Measurements from ENCODE around the gene TBX2. TPM values are rescaled to one million over a fixed set of nuclear protein-coding genes. Genes with fewer than 3 reads are reported as not detected.

The TBX2 gene
- total RNA-seq, 2 donors from 2014 or later: 0.07 TPM; not detected in 1

DNA sequence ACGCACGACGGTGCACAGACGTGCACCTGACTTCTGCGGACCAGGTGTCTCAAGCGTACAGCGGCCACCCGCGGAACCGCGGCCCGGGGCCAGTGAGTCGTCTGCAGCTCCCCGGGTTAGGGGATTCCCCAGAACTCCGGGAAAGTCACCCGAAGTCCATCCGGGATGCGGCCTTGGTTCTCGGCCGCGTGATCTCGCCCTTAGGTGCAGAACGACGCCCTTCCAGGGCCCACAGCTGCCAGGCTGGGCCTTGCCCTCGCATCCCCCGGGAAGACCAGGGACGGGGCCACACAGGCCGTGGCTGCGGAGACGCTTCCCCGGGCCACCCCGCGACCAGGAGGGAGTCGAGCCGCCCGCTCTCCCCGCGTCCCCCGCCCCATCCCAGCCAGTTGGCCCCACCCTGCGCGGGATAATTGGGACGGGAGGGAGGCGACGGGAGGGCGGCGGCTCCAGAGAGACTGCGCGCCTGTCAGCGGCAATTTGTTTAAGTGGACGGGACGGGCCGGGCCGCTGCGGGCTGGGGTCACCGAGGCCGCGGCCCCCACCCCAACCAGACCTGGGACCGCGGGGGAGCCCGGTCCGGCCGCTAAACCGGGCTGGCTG lies 3.6 kb upstream of the TBX2 start:
- Histone ChIP-seq H3K27me3 (ENCODE audit: control insufficient read depth, insufficient read depth, low read length, poor library complexity, severe bottlenecking) (peaks cover 92% of the 10 kb centered on the region), H3K4me1 (ENCODE audit: control insufficient read depth, insufficient read depth, low read length) (peaks cover 6% of the 10 kb centered on the region), H3K27ac (ENCODE audit: low read depth, low read length) (no peak overlapping the region), H3K4me3 (ENCODE audit: low read length) (no peak overlapping the region), H3K9me3 (ENCODE audit: control insufficient read depth, low read length) (no peaks in the 10 kb centered on the region), H3K36me3 (ENCODE audit: control insufficient read depth, insufficient read depth, low read length) (no peaks in the 10 kb centered on the region), H3K9ac (ENCODE audit: extremely low read depth, low read length, poor library complexity, severe bottlenecking) (no peak overlapping the region)
- Mint-ChIP-seq H3K4me1 (peaks cover 29% of the 10 kb centered on the region), H3K27me3 (ENCODE audit: insufficient read depth) (peaks cover 92% of the 10 kb centered on the region), H3K4me3 (peak overlapping the region; percentile 4), H3K36me3 (ENCODE audit: low read depth) (peaks cover 5% of the 10 kb centered on the region), H3K9me3 (peaks cover 2% of the 10 kb centered on the region), H3K27ac (no peak overlapping the region)
- TF ChIP-seq, protein P1, sequence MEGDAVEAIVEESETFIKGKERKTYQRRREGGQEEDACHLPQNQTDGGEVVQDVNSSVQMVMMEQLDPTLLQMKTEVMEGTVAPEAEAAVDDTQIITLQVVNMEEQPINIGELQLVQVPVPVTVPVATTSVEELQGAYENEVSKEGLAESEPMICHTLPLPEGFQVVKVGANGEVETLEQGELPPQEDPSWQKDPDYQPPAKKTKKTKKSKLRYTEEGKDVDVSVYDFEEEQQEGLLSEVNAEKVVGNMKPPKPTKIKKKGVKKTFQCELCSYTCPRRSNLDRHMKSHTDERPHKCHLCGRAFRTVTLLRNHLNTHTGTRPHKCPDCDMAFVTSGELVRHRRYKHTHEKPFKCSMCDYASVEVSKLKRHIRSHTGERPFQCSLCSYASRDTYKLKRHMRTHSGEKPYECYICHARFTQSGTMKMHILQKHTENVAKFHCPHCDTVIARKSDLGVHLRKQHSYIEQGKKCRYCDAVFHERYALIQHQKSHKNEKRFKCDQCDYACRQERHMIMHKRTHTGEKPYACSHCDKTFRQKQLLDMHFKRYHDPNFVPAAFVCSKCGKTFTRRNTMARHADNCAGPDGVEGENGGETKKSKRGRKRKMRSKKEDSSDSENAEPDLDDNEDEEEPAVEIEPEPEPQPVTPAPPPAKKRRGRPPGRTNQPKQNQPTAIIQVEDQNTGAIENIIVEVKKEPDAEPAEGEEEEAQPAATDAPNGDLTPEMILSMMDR (conservative IDR thresholded peaks at IDR 0.05): no peak
- WGBS, 2 experiments (ENCODE audit: insufficient coverage in 1 of 2, insufficient read length in 1 of 2): 4 to 10% methylated on average over 28 to 63 of the region's 63 CpGs
- DNase-seq: peak; percentile 75

DNA sequence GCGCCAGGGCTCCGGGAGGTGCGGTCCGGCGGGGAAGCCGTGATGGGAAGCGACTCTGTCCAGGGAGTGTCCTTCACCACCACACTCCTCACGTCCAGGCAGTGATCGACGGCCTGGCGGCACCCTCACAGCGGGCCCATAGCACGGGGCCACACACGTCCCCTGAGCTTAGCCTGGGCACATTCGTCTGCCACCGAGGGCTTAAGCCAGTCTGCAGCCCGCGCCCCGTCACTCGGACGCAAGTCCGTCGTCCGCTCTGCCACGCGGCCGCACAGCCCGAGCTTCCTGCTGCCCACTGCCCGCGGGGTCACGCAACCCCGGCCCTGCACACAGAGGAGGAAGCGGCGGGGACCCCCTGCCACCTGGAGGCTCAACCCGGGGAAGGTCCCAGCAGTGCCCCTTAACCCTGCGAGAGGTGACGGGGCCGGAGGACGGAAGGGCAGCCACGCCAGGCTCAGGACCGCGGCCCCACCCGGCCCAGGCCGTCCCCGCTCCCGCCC lies 3.0 kb upstream of the TBX2 start:
- no peak overlapping the region for H3K9ac ChIP-seq (ENCODE audit: extremely low read depth, low read length, poor library complexity, severe bottlenecking)
- Mint-ChIP-seq H3K36me3 (ENCODE audit: low read depth) (peaks cover 5% of the 10 kb centered on the region), H3K27me3 (ENCODE audit: insufficient read depth) (peaks cover 92% of the 10 kb centered on the region), H3K4me3 (no peak overlapping the region), H3K9me3 (peaks cover 2% of the 10 kb centered on the region), H3K27ac (no peak overlapping the region), H3K4me1 (peaks cover 29% of the 10 kb centered on the region)
- DNase-seq: no peak
- no peaks in the 10 kb centered on the region for H3K9me3 ChIP-seq (ENCODE audit: control insufficient read depth, low read length)
- H3K4me3 ChIP-seq (ENCODE audit: low read length): no peak overlapping the region
- TF ChIP-seq, protein P1 (conservative IDR thresholded peaks at IDR 0.05): no peak
- H3K36me3 ChIP-seq (ENCODE audit: control insufficient read depth, insufficient read depth, low read length): no peaks in the 10 kb centered on the region
- no peak overlapping the region for H3K27ac ChIP-seq (ENCODE audit: low read depth, low read length)
- H3K4me1 ChIP-seq (ENCODE audit: control insufficient read depth, insufficient read depth, low read length): peaks cover 6% of the 10 kb centered on the region
- 0 to 5% methylated on average over 11 to 46 of the region's 46 CpGs for WGBS, 2 experiments (ENCODE audit: insufficient coverage in 1 of 2, insufficient read length in 1 of 2)
- peaks cover 92% of the 10 kb centered on the region for H3K27me3 ChIP-seq (ENCODE audit: control insufficient read depth, insufficient read depth, low read length, poor library complexity, severe bottlenecking)

DNA sequence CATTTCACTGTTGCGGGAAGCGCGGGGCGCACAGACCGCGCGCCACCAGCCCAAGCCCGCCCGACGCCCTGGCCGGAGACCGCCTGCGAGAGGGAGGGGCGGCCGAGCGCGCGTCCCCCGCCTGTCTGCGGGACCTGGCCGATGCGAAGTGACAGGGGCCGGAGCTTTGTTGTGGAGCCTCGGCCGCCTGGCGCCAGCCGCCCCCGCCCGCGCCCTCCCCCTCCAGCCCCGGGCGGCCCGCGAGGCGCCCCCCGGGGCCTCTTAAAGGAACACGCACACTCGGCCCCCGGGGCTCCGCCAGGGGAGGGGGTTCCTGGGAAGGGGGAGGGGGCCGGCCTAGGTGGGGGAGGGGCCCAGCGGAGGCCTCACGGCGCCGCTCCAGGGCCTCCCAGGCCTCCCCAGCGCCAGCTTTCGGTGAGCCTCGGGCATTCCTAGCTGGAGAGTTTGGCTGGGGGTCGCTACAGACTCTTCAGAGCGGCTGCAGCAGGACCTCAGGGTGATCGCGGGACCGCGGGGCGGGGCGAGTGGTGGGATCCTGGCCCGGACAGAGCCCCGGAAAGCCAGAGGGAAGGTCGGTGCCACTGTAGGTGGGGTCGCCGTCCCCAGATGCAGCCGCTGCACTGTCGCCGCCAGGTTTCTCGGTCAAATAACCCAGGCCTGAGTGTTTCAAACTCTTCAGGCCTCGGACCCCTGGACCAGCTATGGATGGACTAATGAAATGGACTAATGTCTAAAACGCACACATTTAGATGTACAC lies 2.4 kb upstream of the TBX2 start:
- Histone ChIP-seq H3K27ac (ENCODE audit: low read depth, low read length) (no peak overlapping the region), H3K36me3 (ENCODE audit: control insufficient read depth, insufficient read depth, low read length) (no peaks in the 10 kb centered on the region), H3K4me1 (ENCODE audit: control insufficient read depth, insufficient read depth, low read length) (peaks cover 6% of the 10 kb centered on the region), H3K4me3 (ENCODE audit: low read length) (no peak overlapping the region), H3K9ac (ENCODE audit: extremely low read depth, low read length, poor library complexity, severe bottlenecking) (no peak overlapping the region), H3K27me3 (ENCODE audit: control insufficient read depth, insufficient read depth, low read length, poor library complexity, severe bottlenecking) (peaks cover 92% of the 10 kb centered on the region), H3K9me3 (ENCODE audit: control insufficient read depth, low read length) (no peaks in the 10 kb centered on the region)
- DNase-seq: peak; percentile 88
- TF ChIP-seq, protein P1 (conservative IDR thresholded peaks at IDR 0.05): peak; percentile 40
- H3K36me3 Mint-ChIP-seq (ENCODE audit: low read depth): peaks cover 1% of the 10 kb centered on the region
- WGBS, 2 experiments (ENCODE audit: insufficient coverage in 1 of 2, insufficient read length in 1 of 2): 0 to 1% methylated on average over 18 to 59 of the region's 67 CpGs
- no peak overlapping the region for H3K27ac Mint-ChIP-seq
- peaks cover 29% of the 10 kb centered on the region for H3K4me1 Mint-ChIP-seq
- H3K9me3 Mint-ChIP-seq: peaks cover 2% of the 10 kb centered on the region
- peaks cover 92% of the 10 kb centered on the region for H3K27me3 Mint-ChIP-seq (ENCODE audit: insufficient read depth)
- H3K4me3 Mint-ChIP-seq: peak overlapping the region; percentile 32
